ENCODE measurements around the gene MAN2B2.

Gene MAN2B2

GRCh38 chr4:6530301-6530700 lies 44.7 kb upstream of the MAN2B2 start (continued):
- no peak for TF ChIP-seq POU6F1 (CRISPR knock-in tag; IDR thresholded peaks at IDR 0.05; ENCODE audit: borderline replicate concordance, low read depth)
- no peak for TF ChIP-seq SNAI2 (CRISPR knock-in tag; IDR thresholded peaks at IDR 0.05)
- no peak for TF ChIP-seq ARNTL (CRISPR knock-in tag; IDR thresholded peaks at IDR 0.05; ENCODE audit: borderline replicate concordance, low read depth)
- no peak for TF ChIP-seq ZC3H10 (CRISPR knock-in tag; IDR thresholded peaks at IDR 0.05)
- no peak for TF ChIP-seq ZNF8 (CRISPR knock-in tag; IDR thresholded peaks at IDR 0.05)
- TF ChIP-seq, protein P1, sequence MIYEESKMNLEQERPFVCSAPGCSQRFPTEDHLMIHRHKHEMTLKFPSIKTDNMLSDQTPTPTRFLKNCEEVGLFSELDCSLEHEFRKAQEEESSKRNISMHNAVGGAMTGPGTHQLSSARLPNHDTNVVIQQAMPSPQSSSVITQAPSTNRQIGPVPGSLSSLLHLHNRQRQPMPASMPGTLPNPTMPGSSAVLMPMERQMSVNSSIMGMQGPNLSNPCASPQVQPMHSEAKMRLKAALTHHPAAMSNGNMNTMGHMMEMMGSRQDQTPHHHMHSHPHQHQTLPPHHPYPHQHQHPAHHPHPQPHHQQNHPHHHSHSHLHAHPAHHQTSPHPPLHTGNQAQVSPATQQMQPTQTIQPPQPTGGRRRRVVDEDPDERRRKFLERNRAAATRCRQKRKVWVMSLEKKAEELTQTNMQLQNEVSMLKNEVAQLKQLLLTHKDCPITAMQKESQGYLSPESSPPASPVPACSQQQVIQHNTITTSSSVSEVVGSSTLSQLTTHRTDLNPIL (CRISPR knock-in tag; IDR thresholded peaks at IDR 0.05; ENCODE audit: low read depth): no peak
- no peak for TF ChIP-seq BACH2 (CRISPR knock-in tag; IDR thresholded peaks at IDR 0.05; ENCODE audit: borderline replicate concordance)
- no peak for TF ChIP-seq PPARA (CRISPR knock-in tag; IDR thresholded peaks at IDR 0.05; ENCODE audit: borderline replicate concordance)
- TF ChIP-seq ESRRG (CRISPR knock-in tag; IDR thresholded peaks at IDR 0.05): no peak

GRCh38 chr4:6530964-6531363 lies 44.0 kb upstream of the MAN2B2 start:
- no peak for TF ChIP-seq RARB (CRISPR knock-in tag; IDR thresholded peaks at IDR 0.05)
- TF ChIP-seq ZFP3 (CRISPR knock-in tag; IDR thresholded peaks at IDR 0.05): no peak
- no peak for TF ChIP-seq CSDC2 (CRISPR knock-in tag; IDR thresholded peaks at IDR 0.05)
- TF ChIP-seq ISL1 (CRISPR knock-in tag; IDR thresholded peaks at IDR 0.05): no peak
- no peak for TF ChIP-seq ARNTL (CRISPR knock-in tag; IDR thresholded peaks at IDR 0.05; ENCODE audit: borderline replicate concordance, low read depth)
- no peak for TF ChIP-seq TSHZ2 (CRISPR knock-in tag; IDR thresholded peaks at IDR 0.05)
- no peak for TF ChIP-seq PPARA (CRISPR knock-in tag; IDR thresholded peaks at IDR 0.05; ENCODE audit: borderline replicate concordance)
- no peak for TF ChIP-seq BACH2 (CRISPR knock-in tag; IDR thresholded peaks at IDR 0.05; ENCODE audit: borderline replicate concordance)
- TF ChIP-seq TCF4 (CRISPR knock-in tag; IDR thresholded peaks at IDR 0.05; ENCODE audit: borderline replicate concordance): no peak
- TF ChIP-seq TOX (CRISPR knock-in tag; IDR thresholded peaks at IDR 0.05; ENCODE audit: borderline replicate concordance): no peak
- TF ChIP-seq ZFP30 (CRISPR knock-in tag; IDR thresholded peaks at IDR 0.05): no peak
- no peak for TF ChIP-seq ZNF70 (CRISPR knock-in tag; IDR thresholded peaks at IDR 0.05)
- no peak for TF ChIP-seq SNAI2 (CRISPR knock-in tag; IDR thresholded peaks at IDR 0.05)
- TF ChIP-seq PATZ1 (CRISPR knock-in tag; IDR thresholded peaks at IDR 0.05; ENCODE audit: borderline replicate concordance): no peak
- TF ChIP-seq ESRRG (CRISPR knock-in tag; IDR thresholded peaks at IDR 0.05): no peak
- TF ChIP-seq ZNF565 (CRISPR knock-in tag; conservative IDR thresholded peaks at IDR 0.05; ENCODE audit: low read depth): no peak
- TF ChIP-seq OSR1 (CRISPR knock-in tag; IDR thresholded peaks at IDR 0.05): no peak
- TF ChIP-seq POU6F1 (CRISPR knock-in tag; IDR thresholded peaks at IDR 0.05; ENCODE audit: borderline replicate concordance, low read depth): no peak
- TF ChIP-seq CSRNP3 (CRISPR knock-in tag; IDR thresholded peaks at IDR 0.05): no peak
- no peak for ATAC-seq

Measured in SK-N-SH treated with all-trans-retinoic acid at 6 μM for 48 hours (cell line).